Tibial nerve (tissue), 4 donors: Measurements from ENCODE around the gene EFNB2. TPM values are rescaled to one million over a fixed set of nuclear protein-coding genes. Genes with fewer than 3 reads are reported as not detected.

ENCODE experiments used
- DNase-seq, 2 donors: peaks; one replicate each; pipeline ENCODE4 v3.0.0-alpha.2; 2019; ENCODE audit warnings: low spot score in 2 of 2
- H3K27ac ChIP-seq, 4 donors: fragments of 200-600 bp; sonication (generic) in 3 of 4; one replicate each; pipeline ENCODE4 v1.5.1; 2017 to 2019; ENCODE audit warnings: mild to moderate bottlenecking in 1 of 4
- H3K27me3 ChIP-seq, 2 donors: fragments of 200-600 bp; sonication (generic) in 1 of 2; one replicate each; pipeline versions ENCODE4 v1.5.1 to v1.6.0; 2017 to 2019
- H3K36me3 ChIP-seq, 3 donors: fragments of 200-600 bp; sonication (generic); one replicate each; pipeline ENCODE4 v1.5.1; 2018 to 2019
- H3K4me1 ChIP-seq, 4 donors: fragments of 200-600 bp; sonication (generic) in 3 of 4; one replicate each; pipeline ENCODE4 v1.5.1; 2017 to 2019
- H3K4me3 ChIP-seq, 4 donors: fragments of 200-600 bp; sonication (generic) in 3 of 4; one replicate each; pipeline ENCODE4 v1.5.1; 2017 to 2019; ENCODE audit warnings: mild to moderate bottlenecking in 1 of 4, moderate library complexity in 1 of 4
- H3K9me3 ChIP-seq, 4 donors: fragments of 200-600 bp; sonication (generic) in 3 of 4; one replicate each; pipeline ENCODE4 v1.5.1; 2017 to 2019
- CTCF ChIP-seq, 5 experiments: fragments of 200-600 bp in 3 of 5; fragments of 450-650 bp in 2 of 5; sonication (generic) in 3 of 5; IDR thresholded peaks; one replicate each; pipeline ENCODE4 v1.5.1; 2016 to 2019; ENCODE audit warnings: antibody characterized with exemption in 5 of 5, mild to moderate bottlenecking in 3 of 5, moderate library complexity in 2 of 5
- EP300 ChIP-seq, 2 donors: sonication (generic); formaldehyde crosslinking; IDR thresholded peaks; one replicate each; pipeline ENCODE4 v1.6.1; 2017; ENCODE audit warnings: antibody characterized with exemption in 2 of 2, mild to moderate bottlenecking in 1 of 2
- POLR2A ChIP-seq, 2 donors: fragments of 450-650 bp; IDR thresholded peaks; one replicate each; pipeline ENCODE4 v1.6.1; 2017; ENCODE audit warnings: antibody characterized with exemption in 2 of 2, mild to moderate bottlenecking in 2 of 2, moderate library complexity in 2 of 2
- WGBS, 2 donors: methylation state at CpG; one replicate each; pipeline ENCODE4 v1.1.5; 2018; 5-methylcytosine and 5-hydroxymethylcytosine counted together
- total RNA-seq, 4 donors: library from RNA; depleted of rRNA; stranded (reverse); fragments of >200 nt; gene quantifications; one replicate each; pipeline ENCODE4 v1.1.0, GENCODE V29; 2016

The EFNB2 gene
- total RNA-seq, 4 donors from 2014 or later: 12.6 to 20.8 (median 18.3) TPM

- H3K36me3 ChIP-seq: peaks cover 0 to 12% (median 0%) of the 10 kb centered on the region in 3 donors
- H3K9me3 ChIP-seq: no peaks in the 10 kb centered on the region
- H3K4me1 ChIP-seq: peaks cover 0 to 9% (median 3%) of the 10 kb centered on the region in 4 donors
- WGBS, 2 donors: 52 to 54% methylated on average over 8 of the region's 8 CpGs
- no peak for DNase-seq
- TF ChIP-seq POLR2A (IDR thresholded peaks at IDR 0.05): no peak
- TF ChIP-seq CTCF (IDR thresholded peaks at IDR 0.05): no peak
- no peaks in the 10 kb centered on the region for H3K27me3 ChIP-seq
- H3K27ac ChIP-seq: peak overlapping the region in 2 of 4 donors; percentile 25 to 65
- H3K4me3 ChIP-seq: no peak overlapping the region
Observed at GRCh38 chr13:106513025-106513983, 22.2 kb downstream of the EFNB2 start.

- Histone ChIP-seq H3K27ac (peak overlapping the region; percentile 17 to 75 (median 66)), H3K27me3 (no peaks in the 10 kb centered on the region), H3K9me3 (no peaks in the 10 kb centered on the region), H3K36me3 (peaks cover 0 to 12% (median 0%) of the 10 kb centered on the region in 3 donors), H3K4me3 (peak overlapping the region in 2 of 4 donors; percentile 9 to 11), H3K4me1 (peaks cover 0 to 13% (median 0%) of the 10 kb centered on the region in 4 donors)
- TF ChIP-seq EP300 (IDR thresholded peaks at IDR 0.05) (peak in 1 of 2 donors; percentile 35), POLR2A (IDR thresholded peaks at IDR 0.05) (no peak)
- WGBS, 2 donors: 43 to 47% methylated on average over 11 of the region's 11 CpGs
- no peak for DNase-seq
Observed at GRCh38 chr13:106507560-106508274, 27.7 kb downstream of the EFNB2 start.

- Histone ChIP-seq H3K27ac (peak overlapping the region in 2 of 4 donors; percentile 6 to 71), H3K4me3 (no peak overlapping the region), H3K36me3 (peaks cover 0 to 8% (median 0%) of the 10 kb centered on the region in 3 donors), H3K9me3 (no peaks in the 10 kb centered on the region), H3K27me3 (no peaks in the 10 kb centered on the region), H3K4me1 (peaks cover 0 to 13% (median 0%) of the 10 kb centered on the region in 4 donors)
- no peak for TF ChIP-seq EP300 (IDR thresholded peaks at IDR 0.05)
- TF ChIP-seq CTCF (IDR thresholded peaks at IDR 0.05): no peak
- no peak for TF ChIP-seq POLR2A (IDR thresholded peaks at IDR 0.05)
- DNase-seq: no peak
- WGBS, 2 donors: 53 to 56% methylated on average over 2 of the region's 2 CpGs
Observed at GRCh38 chr13:106506286-106506685, 29.2 kb downstream of the EFNB2 start.

GRCh38 chr13:106505732-106506131 is 29.7 kb downstream of the EFNB2 start:
- H3K4me3 ChIP-seq: no peak overlapping the region
- H3K36me3 ChIP-seq: peaks cover 0 to 6% (median 0%) of the 10 kb centered on the region in 3 donors
- no peaks in the 10 kb centered on the region for H3K27me3 ChIP-seq
- no peak for TF ChIP-seq POLR2A (IDR thresholded peaks at IDR 0.05)
- no peak for TF ChIP-seq CTCF (IDR thresholded peaks at IDR 0.05)
- no peak for TF ChIP-seq EP300 (IDR thresholded peaks at IDR 0.05)
- H3K27ac ChIP-seq: peak overlapping the region in 1 of 4 donors; percentile 71
- 87 to 89% methylated on average over 4 of the region's 4 CpGs for WGBS, 2 donors
- no peak for DNase-seq
- H3K4me1 ChIP-seq: peaks cover 0 to 13% (median 0%) of the 10 kb centered on the region in 4 donors
- no peaks in the 10 kb centered on the region for H3K9me3 ChIP-seq

GRCh38 chr13:106505295-106505694 is 30.2 kb downstream of the EFNB2 start:
- H3K27ac ChIP-seq: no peak overlapping the region
- 78 to 92% methylated on average over 4 of the region's 4 CpGs for WGBS, 2 donors

More at GRCh38 chr13:106505295-106505694, 30.2 kb downstream of the EFNB2 start:
- no peaks in the 10 kb centered on the region for H3K27me3 ChIP-seq
- no peaks in the 10 kb centered on the region for H3K9me3 ChIP-seq
- H3K36me3 ChIP-seq: peaks cover 0 to 1% (median 0%) of the 10 kb centered on the region in 3 donors
- no peak for DNase-seq
- H3K4me1 ChIP-seq: peaks cover 0 to 13% (median 0%) of the 10 kb centered on the region in 4 donors
- H3K4me3 ChIP-seq: no peak overlapping the region
- TF ChIP-seq CTCF (IDR thresholded peaks at IDR 0.05) (no peak), EP300 (IDR thresholded peaks at IDR 0.05) (no peak), POLR2A (IDR thresholded peaks at IDR 0.05) (no peak)
